HG02943 (cell line): ENCODE measurements around the gene ZNF92.
"Not testable (repeated sequence)": the region's sequence is repeated elsewhere in the genome, so short reads cannot be mapped to it uniquely, and the experiment has no call there.

ENCODE experiments used
- ATAC-seq: cut with Tn5 transposase; IDR thresholded peaks from one replicate; pipeline ENCODE4 v1.9.1; 2021; ENCODE audit warnings: mild to moderate bottlenecking, low read depth, moderate library complexity; ENCODE audit not compliant: unreplicated experiment

ZNF92 gene

GRCh38 chr7:65422670-65423069 is 49.0 kb downstream of the ZNF92 start:
- no peak for ATAC-seq

- ATAC-seq: not testable (repeated sequence)
These were observed 49.6 kb downstream of the ZNF92 start for GRCh38 chr7:65423286-65423685.

GRCh38 chr7:65429642-65430343 is 56.1 kb downstream of the ZNF92 start:
- no peak for ATAC-seq

GRCh38 chr7:65430344-65431186 is 56.9 kb downstream of the ZNF92 start:
- no peak for ATAC-seq

GRCh38 chr7:65434307-65434706 is 60.7 kb downstream of the ZNF92 start:
- ATAC-seq: no peak

- ATAC-seq: no peak
These were observed 62.5 kb downstream of the ZNF92 start for GRCh38 chr7:65436163-65436562.

- ATAC-seq: no peak
These were observed 64.9 kb downstream of the ZNF92 start for GRCh38 chr7:65438598-65438997.

- no peak for ATAC-seq
These were observed 67.4 kb downstream of the ZNF92 start for GRCh38 chr7:65441010-65441409.

GRCh38 chr7:65444205-65444842 is 70.7 kb downstream of the ZNF92 start:
- no peak for ATAC-seq

- no peak for ATAC-seq
These were observed 71.5 kb downstream of the ZNF92 start for GRCh38 chr7:65444899-65445823.

- ATAC-seq: not testable (repeated sequence)
These were observed 73.4 kb downstream of the ZNF92 start for GRCh38 chr7:65447041-65447440.

- ATAC-seq: no peak
These were observed 75.3 kb downstream of the ZNF92 start for GRCh38 chr7:65448816-65449504.

- no peak for ATAC-seq
These were observed 75.8 kb downstream of the ZNF92 start for GRCh38 chr7:65449505-65449852.
